ENCODE measurements around the gene AAK1.

Gene AAK1

DNA sequence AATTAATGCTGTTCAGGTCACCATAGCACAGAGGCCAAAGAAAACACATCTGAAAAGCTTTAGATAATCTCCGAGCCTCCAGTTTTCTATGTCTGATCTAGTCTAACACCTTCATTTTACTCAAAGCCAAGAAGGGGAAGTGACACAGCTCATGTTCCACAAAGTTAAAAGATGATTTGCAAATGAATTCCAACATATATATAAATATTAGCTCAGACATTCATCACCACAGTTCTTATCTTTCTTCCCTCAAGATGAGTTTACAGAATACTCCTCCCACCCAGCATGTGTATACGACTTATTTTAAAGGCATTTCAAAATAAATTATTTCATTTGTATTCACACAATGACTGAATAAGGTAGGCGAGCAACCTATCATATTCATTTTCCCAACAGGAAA, 82.4 kb downstream of the AAK1 start:
- Histone ChIP-seq H3K9me2 (replicated peaks; ENCODE audit: control insufficient read depth, low read length) (no peaks in the 10 kb centered on the region), H3K36me3 (ENCODE audit: control insufficient read depth, low read length) (no peaks in the 10 kb centered on the region), H3F3A (ENCODE audit: control insufficient read depth, insufficient read depth) (no peaks in the 10 kb centered on the region), H3K9me3 (ENCODE audit: control insufficient read depth, insufficient read depth, low read length) (no peaks in the 10 kb centered on the region), H3K4me3 (ENCODE audit: low read length) (no peak overlapping the region), H3K79me2 (ENCODE audit: control insufficient read depth, low read length) (no peaks in the 10 kb centered on the region), H3K4me1 (ENCODE audit: control insufficient read depth, low read length) (no peaks in the 10 kb centered on the region), H3K27me3 (ENCODE audit: control insufficient read depth, low read length) (peaks cover 33% of the 10 kb centered on the region), H4K20me1 (ENCODE audit: control insufficient read depth, insufficient read depth, low read depth, low read length) (no peaks in the 10 kb centered on the region), H3K4me2 (ENCODE audit: low read length) (no peak overlapping the region), H3K27ac (ENCODE audit: low read depth, low read length) (no peak overlapping the region)
- no peak for TF ChIP-seq EZH2phosphoT487 (IDR thresholded peaks at IDR 0.05; ENCODE audit: borderline replicate concordance, low read length)
- TF ChIP-seq, protein P1, sequence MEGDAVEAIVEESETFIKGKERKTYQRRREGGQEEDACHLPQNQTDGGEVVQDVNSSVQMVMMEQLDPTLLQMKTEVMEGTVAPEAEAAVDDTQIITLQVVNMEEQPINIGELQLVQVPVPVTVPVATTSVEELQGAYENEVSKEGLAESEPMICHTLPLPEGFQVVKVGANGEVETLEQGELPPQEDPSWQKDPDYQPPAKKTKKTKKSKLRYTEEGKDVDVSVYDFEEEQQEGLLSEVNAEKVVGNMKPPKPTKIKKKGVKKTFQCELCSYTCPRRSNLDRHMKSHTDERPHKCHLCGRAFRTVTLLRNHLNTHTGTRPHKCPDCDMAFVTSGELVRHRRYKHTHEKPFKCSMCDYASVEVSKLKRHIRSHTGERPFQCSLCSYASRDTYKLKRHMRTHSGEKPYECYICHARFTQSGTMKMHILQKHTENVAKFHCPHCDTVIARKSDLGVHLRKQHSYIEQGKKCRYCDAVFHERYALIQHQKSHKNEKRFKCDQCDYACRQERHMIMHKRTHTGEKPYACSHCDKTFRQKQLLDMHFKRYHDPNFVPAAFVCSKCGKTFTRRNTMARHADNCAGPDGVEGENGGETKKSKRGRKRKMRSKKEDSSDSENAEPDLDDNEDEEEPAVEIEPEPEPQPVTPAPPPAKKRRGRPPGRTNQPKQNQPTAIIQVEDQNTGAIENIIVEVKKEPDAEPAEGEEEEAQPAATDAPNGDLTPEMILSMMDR (IDR thresholded peaks at IDR 0.05; ENCODE audit: low read depth, low read length, poor library complexity, severe bottlenecking) = no peak

DNA sequence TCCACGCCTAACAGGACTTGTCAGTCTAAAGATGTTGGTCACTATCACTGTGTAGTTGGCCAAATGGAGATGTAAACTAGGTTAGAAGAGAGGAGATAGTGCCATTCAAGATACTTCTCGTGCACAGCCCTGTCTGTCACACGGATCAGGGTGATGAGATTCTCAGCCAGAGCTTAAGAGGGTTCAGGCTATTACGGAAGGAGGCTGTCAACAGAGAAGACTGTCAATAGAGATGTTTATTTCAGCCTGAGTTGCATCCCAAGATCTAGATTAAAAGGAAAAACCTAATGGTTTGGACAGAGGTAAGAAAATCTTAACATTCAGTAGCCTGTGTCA, 83.4 kb downstream of the AAK1 start:
- H3K27ac ChIP-seq (ENCODE audit: low read depth, low read length) = no peak overlapping the region
- H3K27me3 ChIP-seq (ENCODE audit: control insufficient read depth, low read length) = peaks cover 28% of the 10 kb centered on the region
- H3K4me3 ChIP-seq (ENCODE audit: low read length) = no peak overlapping the region
- no peaks in the 10 kb centered on the region for H3K9me3 ChIP-seq (ENCODE audit: control insufficient read depth, insufficient read depth, low read length)
- no peaks in the 10 kb centered on the region for H3K36me3 ChIP-seq (ENCODE audit: control insufficient read depth, low read length)
- H3K9me2 ChIP-seq (replicated peaks; ENCODE audit: control insufficient read depth, low read length) = no peaks in the 10 kb centered on the region
- H4K20me1 ChIP-seq (ENCODE audit: control insufficient read depth, insufficient read depth, low read depth, low read length) = no peaks in the 10 kb centered on the region
- no peaks in the 10 kb centered on the region for H3K4me1 ChIP-seq (ENCODE audit: control insufficient read depth, low read length)
- H3K79me2 ChIP-seq (ENCODE audit: control insufficient read depth, low read length) = no peaks in the 10 kb centered on the region
- no peaks in the 10 kb centered on the region for H3F3A ChIP-seq (ENCODE audit: control insufficient read depth, insufficient read depth)
- H3K4me2 ChIP-seq (ENCODE audit: low read length) = no peak overlapping the region
- TF ChIP-seq, protein P1 (IDR thresholded peaks at IDR 0.05; ENCODE audit: low read depth, low read length, poor library complexity, severe bottlenecking) = no peak
- no peak for TF ChIP-seq EZH2phosphoT487 (IDR thresholded peaks at IDR 0.05; ENCODE audit: borderline replicate concordance, low read length)

DNA sequence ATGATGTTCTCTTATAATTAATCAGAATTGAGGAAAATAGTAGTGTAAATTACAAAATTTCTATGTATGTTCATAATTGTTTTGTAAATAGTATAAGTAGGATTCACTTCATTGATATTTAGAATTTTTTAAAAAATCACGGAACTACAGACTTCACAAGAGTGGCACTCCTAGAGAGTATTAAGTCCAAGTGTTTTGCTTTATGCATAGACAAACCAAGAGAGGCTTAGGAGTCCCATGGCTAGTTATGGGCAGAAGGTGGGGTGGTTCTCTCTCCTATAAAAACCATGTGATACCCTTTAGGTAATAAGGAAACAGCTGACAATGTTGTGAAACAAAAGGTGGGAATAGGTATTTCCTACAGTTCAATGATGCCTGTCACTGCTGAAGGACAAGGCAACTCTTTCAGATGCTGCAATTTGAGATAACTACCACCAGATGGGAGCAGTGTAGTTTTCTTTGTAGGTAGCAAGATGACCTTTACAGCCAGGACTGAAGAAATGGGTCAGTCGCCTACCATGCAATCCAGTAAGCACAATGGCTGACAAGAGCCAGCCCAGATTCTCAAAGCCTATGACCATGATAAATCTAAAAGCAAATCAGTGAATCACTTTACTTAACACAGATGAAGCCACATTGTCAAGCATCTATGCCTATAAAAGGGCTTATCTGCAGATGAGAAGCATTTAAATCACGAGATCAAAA, 83.9 kb downstream of the AAK1 start:
- H3K4me3 ChIP-seq (ENCODE audit: low read length) = no peak overlapping the region
- H3K4me2 ChIP-seq (ENCODE audit: low read length) = no peak overlapping the region
- no peaks in the 10 kb centered on the region for H3K4me1 ChIP-seq (ENCODE audit: control insufficient read depth, low read length)
- H4K20me1 ChIP-seq (ENCODE audit: control insufficient read depth, insufficient read depth, low read depth, low read length) = no peaks in the 10 kb centered on the region
- H3F3A ChIP-seq (ENCODE audit: control insufficient read depth, insufficient read depth) = no peaks in the 10 kb centered on the region
- peaks cover 28% of the 10 kb centered on the region for H3K27me3 ChIP-seq (ENCODE audit: control insufficient read depth, low read length)
- H3K9me3 ChIP-seq (ENCODE audit: control insufficient read depth, insufficient read depth, low read length) = no peaks in the 10 kb centered on the region
- H3K27ac ChIP-seq (ENCODE audit: low read depth, low read length) = no peak overlapping the region
- no peaks in the 10 kb centered on the region for H3K79me2 ChIP-seq (ENCODE audit: control insufficient read depth, low read length)
- no peaks in the 10 kb centered on the region for H3K9me2 ChIP-seq (replicated peaks; ENCODE audit: control insufficient read depth, low read length)
- TF ChIP-seq, protein P1 (IDR thresholded peaks at IDR 0.05; ENCODE audit: low read depth, low read length, poor library complexity, severe bottlenecking) = peak; percentile 66
- TF ChIP-seq EZH2phosphoT487 (IDR thresholded peaks at IDR 0.05; ENCODE audit: borderline replicate concordance, low read length) = no peak
- H3K36me3 ChIP-seq (ENCODE audit: control insufficient read depth, low read length) = no peaks in the 10 kb centered on the region

Measured in DOHH2 (cell line).